MV-4-11 (cell line): ENCODE measurements around the gene GRIN2C.

Experiments
- DNase-seq: peaks from one replicate; lab custom pipeline; 2025; lab: John Stamatoyannopoulos, UW

GRIN2C gene

DNA sequence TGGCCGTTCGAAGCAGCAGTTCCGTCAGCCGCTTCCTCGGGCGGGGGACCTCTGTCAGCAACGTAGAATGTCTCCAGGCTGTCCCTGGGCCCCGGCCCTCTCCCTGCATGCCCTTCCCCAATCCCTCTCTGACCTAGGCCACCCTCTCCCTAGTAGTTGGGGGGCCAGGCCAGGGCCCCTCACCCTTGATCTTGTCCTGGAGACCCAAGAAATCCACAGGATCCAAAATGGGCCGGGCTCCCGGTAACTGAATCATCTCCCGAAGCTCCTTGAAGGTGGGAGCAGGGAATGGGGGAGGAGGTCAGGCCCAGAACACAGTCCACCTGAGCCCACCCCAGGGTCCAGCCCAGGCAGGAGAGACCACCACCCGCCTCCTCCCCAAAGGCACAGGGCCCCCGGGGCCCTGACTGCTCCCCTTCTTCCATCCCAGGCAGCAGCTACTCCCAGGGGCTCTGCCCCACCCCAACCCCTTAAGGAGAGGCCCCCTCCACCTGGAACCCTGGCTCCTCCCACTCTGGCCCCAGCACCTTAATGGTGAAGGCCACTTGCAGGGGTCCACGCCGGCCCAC is 4.7 kb upstream of the GRIN2C start:
- no peak for DNase-seq

DNA sequence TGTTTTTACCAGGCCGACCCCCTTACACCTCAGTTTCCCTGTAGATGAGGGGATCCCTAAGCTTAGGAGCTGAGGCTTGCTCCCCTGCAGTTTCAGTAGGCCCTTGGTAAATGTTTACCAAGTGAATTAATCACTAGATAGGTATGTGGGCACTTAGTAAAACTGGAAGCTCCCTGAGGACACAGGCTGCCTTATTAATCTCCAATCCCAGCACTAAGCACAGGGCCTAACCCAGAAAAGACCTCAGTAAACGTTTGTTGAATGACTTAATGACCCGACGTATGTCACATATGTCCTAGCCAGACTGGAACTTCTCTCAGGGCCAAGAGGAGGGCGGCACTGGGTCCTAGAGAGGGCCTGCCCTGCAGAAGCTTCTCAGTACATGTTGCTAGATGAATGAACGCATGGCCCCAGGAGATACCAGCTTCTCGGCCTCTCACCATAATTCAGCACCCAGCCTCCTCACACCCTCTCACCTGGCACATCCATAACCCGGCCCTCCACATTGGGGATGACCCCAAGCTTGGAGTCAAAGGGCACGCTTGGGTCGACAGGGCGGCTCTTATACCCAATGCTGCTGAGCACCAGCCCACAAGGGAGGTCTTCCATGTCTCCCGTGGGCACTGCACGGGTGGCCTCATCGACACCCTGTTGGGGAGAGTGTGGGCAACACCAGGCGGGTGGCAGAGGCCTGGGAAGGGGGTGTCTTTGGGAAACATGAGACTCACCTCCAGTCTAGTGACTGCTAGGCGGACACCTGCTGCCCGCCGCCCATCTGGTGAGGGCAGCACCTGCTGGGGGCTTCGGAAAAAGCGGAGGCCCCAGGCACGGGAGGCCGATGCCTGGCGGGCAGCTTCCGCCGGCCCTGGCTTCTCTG is 4.0 kb upstream of the GRIN2C start:
- DNase-seq: no peak

DNA sequence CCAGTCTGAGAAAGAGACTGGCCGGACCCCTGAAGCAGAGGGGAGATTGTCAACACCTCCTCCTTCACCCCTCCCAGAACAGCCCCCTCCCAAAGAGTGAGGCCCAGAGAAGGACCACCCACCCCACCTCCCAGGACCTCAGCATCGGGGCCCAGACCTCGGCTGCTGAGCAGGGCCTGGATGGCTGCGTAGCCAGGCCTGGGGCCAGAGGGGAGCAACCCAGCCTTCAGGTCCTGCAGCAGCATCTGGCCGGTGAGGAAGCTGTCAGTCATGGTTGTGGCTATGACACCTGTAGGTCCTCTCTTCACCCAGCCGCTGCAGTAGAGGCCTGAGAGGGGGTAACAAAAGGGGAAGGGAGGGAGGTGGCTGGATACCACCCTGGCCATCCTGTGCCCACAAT is 3.2 kb upstream of the GRIN2C start:
- no peak for DNase-seq

DNA sequence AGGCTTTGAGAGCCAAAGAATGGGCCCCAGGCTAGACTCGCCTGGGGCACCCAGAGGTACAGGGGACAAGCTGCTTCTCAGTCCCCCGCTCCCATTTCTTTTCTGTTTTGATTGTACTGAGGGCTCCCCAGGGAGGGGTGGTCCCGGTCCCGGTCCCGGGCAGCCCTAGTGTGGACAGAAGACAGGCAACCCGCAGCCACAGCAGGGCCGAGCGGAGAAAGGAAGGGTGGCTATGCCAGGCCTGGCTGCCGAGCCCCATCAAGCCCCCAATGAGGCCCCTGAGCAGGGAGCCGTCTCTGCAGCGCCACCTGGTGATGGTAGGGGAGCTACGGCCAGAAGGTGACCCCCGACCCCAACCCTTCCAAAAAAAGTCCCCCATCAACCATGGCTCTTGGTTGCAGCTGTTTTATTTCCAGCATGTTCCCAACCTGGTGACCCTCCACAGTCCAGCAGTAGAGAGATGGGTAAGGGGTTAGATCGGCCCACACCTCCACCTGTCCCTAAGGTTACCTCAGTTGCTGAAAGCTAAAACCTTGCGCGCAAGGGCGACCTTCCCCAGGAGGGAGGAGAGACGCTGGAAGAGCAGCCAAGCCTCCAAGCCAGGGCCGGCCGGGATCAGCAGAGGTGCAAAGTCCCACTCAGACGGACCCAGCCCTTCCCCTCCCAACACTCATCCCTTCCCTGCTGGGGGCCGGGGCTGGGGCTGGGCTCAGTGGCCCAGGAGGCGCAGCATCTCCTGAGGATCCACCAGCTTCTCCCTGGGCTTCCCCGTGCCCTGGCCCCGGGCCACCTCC is 2.6 kb upstream of the GRIN2C start:
- no peak for DNase-seq

DNA sequence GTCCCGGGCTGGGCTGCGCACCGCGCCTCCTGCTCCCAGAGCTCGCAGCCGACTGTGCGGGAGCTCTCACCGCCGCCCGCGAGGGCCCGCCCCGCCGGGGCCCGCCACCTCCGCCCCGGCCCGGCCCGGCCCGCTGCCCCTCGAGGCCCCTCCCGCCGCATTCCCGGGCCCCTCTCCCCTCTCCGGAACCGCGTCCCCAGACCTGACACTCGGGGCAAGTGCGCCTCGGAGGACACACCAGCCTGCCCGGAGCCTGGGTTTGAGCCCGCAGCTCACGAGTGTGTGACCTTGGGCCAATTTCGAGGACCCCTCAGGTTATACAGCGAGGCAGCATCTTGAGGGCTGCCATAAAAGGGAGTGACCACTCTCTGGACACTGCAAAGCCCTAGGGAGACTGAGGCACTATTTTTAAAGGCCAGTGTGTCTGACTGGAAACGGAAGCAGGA is 2.0 kb upstream of the GRIN2C start:
- no peak for DNase-seq

DNA sequence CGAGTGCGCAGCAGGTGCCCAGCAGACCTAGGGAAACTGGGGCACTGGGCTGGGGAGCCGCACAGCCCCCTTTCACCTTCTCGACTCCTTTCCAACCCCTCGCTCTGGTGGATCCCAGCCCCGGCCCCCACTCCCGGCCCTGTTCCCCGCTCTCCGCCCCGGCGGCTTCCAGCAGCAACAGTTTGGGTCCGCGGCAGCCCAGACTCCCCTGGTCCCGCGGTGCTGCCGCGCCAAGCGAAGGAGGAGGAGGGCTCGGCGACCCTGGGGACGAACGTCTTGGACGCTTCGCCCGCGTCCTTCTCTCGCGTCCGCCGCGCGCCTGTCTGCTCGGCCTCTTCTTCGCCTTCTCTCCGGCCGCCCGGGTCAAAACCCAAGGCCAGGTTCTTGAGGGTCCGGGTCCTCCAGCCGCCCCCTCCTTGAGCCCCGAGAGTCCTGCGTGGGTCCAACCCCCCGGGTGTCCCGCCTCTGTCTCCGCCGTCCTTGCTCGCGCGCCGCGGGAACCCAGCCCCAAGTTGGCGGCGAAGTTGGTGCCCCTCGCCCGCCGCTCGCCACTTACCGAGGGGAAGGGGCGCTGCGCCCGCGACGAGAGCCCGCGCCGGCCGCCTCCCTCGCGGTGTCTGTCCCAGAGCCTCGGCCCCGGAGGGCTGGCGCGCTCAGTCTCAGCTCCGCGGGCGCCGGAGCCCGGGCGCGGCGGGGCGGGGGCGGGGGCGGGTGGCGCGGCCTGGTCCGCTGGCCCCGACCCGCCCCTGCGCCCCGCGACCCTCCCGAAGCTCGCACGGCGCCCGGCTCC is 1.4 kb upstream of the GRIN2C start:
- DNase-seq: no peak

DNA sequence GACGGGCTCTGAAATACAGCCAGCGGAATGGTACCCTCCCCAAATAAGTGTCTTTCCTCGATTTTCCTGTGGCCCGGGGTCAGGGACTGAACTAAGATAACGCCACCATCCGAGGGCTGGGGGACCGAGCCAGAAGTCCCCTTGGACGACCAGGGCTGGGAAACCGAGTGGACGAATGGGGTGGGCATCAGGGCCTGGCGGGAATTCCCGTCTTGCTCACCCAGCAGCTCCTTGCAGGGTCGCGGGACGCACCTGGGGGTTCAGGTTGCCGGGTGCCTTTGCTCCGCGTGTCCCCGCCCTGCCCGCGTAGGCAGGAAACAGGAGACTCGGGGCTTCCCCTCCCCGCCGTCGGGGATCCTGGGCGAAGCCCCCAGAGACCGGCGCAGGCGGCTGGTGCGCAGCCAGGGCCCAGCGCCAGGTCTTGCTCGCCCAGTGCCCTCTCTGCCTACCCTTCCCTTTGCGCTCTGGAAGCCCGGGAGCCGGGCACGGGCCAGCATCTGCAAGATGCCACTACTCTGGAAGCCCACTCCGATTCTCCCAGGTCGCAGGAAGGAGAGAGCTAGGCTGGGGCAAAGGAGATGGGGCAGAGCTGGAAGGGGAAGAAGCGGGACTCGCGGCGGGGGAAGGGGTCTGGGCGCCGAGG is 665 bp upstream of the GRIN2C start:
- no peak for DNase-seq

DNA sequence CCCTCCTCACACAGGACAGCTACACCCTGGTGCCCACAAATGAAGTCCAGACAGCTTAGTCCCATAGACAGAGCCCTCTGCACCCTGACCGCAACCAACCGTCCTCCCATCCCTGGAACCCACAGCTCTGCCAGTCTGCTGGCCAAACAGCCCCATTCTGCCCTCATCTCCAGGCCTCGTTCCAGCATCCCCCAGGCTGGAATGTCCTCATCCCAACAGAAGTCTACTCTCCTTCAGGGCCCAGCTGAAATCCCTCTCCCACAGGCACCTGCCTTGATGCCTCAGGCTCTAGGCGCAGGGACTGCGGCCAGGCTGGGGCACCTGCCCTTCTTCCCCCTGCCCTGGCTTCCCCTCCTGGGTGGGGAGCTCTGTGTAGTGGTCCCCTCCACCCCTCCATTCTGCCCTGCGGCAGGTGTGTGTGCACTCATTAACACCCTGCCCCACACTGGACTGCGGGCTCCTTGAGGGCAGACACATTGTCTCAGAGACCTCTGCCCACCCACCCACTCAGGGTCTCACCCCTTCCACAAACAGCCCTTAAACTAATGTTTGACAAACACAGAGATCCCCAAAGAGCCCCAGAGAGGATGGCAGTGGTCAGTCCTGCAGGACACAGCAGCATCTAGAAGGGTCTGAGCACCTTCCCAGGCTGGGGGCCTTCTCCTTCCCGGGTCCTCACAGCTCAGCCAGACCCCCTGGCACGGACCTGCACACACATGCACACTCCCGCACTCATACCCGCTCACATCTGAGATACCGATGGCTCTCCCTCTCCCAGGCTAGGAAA is 820 bp downstream of the GRIN2C start:
- no peak for DNase-seq

DNA sequence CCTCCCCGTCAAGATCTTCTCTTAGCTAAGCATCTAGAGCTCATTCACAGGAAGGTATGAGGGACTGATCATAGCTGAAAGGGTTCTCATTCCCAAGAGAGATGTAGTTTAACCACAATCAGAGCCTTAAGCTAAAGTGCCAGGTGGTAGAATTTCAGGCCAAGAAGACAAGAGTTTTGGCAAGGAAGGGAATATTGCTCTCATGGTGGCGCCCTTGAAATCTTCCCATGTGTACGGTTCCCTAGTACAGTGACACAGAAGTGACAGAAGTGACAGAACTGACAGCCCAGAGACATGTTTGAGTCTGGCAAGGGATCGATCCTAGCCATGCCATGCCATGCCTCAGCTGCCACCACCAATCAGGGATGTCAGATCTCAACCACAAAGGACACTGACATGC is 2.5 kb downstream of the GRIN2C start:
- DNase-seq: no peak

DNA sequence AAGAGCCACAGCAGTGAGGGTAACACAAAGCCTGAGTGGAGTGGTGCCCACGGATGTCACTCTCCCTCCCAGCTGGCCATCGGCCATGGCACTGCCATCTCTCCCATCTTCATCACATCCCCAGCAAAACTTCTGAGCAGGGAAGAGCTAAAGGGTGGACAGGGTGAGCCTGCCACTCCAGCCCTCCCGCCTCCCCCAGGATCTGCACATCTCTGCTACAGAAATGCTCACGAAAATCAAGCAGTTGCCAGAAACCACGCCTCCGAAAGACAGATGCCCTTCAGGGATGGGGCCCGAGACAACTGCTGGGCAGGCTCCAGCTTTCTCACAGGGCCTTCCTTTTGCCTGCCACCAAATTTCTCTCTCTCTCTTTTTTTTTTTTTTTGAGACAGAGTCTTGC is 3.6 kb downstream of the GRIN2C start:
- DNase-seq: no peak

DNA sequence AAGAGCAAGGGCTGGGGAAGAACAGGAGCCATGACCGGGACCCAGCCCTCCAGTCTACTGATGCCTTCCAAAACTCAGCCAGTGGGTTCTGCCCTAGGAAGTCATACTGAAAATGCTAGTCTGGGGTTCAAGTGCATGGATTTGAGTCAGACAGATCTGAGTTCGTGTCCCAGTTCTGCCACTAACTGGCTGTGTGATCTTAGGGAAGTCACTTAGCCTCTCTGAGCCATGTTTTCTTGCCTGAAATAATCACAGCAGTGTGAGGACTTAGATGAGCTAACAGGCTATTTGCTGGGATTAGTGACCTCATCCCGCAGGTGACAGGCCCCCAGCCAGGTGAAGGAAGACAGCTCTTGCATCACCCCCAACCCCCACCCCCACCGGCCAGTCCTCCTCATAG is 4.4 kb downstream of the GRIN2C start:
- DNase-seq: no peak

DNA sequence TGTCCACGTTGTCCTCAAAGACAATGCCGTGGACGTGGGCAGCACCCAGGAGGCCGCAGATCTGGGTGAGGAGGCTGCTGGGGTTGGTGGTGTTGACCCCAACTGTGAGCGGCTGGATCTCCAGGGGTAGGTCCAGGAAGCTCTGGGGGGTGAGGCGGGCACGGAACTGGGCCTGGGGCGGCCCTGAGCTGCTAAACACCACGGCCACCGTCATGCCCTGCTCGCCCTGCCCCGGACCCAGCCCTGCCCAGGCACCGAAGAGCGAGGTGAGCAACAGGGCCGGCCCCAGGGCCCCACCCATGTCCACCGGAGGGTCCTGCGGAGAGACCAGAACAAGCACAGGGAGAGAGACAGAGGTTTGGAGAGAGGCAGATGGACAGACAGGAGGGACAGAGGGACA is 4.9 kb downstream of the GRIN2C start:
- no peak for DNase-seq

DNA sequence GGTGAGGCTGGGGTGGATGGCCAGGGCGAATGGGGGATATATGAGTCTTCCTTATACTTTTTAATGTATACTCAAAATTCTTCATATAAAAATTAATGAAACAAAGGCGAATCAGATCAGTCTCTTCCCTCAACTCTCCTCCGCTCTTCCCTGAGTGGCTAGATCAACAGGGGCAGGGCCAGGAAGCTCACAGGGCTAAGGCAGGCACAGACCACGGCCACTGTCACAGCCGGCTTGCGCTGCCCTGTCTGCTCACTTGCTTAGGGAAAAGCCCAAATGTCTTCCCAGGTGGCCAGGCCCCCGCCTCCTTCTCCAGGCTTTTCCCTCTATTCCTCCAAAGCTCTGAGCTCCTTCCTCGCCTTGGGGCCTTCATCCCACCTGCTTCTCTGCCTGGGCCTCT is 6.0 kb downstream of the GRIN2C start:
- no peak for DNase-seq

DNA sequence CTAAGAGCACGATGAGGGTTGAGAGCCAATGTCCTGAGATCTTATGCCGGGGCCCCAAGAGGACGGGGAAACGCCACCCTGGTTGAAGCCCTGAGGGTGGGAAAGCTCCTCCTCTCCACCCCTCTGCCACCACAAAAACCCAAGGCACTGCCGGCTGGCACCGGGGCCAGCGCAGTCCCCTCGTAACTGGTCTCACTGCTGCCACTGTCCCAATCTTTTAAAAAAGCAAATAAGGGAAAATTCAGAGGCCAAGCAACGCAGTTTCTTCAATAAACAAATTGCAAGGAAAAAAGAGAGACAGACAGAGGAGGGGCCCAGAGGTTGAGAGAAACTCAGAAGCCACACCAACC is 6.7 kb downstream of the GRIN2C start:
- no peak for DNase-seq

DNA sequence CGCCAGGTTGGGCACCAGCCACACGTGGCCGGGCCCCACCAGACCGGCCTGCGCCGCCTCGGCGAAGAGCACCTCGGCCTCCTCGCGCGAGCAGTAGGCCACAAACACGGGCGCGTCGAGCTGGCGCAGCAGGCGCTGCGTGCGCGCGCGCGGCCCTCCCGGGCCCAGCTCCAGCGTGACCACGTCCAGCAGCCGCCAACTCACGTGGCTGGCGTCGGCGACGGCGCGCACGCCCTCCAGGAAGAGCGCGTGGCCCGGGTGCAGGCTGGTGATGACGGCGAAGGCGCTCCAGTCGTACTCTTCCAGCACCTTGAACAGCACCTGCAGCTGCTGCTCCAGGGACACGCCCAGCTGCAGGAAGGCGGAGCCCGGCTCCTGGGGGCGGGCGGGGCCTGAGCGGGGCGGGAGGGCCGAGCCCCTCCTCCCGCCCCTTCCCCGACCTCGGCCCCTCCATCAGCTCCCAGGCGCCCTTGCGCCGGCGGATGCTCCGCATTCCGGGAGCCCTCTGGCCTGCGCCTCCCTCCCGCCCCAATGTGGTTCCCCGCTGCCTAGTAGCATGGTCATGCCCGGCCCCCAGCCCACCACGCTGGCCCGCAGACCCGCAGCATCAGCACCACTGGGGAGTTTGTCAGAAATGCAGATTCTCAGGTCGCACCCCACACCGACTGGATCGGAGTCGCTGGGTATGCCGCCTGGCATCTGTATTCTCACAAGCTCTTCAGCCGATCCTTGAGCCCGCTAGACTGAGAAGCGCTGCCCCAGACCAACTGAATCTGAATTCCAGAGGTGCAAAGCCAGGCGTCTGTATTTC is 7.2 kb downstream of the GRIN2C start:
- no peak for DNase-seq

DNA sequence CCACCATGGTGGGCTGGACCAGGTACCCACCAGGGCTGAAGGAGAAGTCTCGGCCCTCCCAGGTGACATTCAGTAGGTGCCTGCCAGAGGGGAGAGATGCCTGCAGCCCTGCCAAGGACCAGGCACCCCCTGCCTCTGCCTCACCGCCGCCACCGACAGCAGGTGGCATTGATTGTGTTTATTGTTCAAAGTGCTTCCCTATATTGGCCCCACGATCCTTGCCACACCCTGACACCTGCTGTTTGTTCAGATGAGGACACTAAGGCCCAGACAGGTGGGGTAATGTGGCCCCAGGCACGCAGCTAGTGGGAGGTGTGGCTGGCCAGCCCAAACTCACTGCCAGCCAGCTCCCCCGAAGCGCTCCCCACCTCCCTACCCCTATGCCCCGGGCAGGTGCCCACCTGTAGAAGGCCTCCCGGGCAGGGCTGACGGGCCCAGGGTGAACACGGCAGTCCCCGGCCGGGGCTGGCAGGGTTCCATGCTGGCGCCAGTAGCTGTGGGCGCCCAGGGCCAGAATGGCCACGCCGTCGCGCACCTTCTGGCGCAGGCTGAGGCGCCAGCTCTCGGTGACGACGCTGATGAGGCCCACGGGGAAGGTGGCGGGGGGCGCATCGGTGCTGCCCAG is 8.0 kb downstream of the GRIN2C start:
- no peak for DNase-seq

DNA sequence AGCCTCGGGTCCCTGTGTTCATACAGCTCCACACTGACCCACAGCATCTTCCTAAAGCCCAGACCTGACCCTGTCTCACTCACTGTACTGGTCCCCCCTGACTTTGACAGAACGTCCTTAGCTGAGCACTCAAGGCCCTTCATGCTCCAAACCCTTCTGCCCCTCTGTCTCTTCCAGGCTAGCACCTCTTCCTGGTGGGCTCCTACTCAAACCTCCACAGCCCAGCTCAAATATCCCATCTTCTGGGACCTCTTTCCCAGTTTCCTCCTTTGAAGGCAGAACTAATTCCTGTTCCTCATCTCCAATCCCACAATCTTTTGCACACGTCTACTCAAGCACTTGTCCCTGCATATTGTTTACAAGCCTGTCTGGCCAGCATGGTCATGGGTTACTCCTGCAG is 8.8 kb downstream of the GRIN2C start:
- DNase-seq: no peak

DNA sequence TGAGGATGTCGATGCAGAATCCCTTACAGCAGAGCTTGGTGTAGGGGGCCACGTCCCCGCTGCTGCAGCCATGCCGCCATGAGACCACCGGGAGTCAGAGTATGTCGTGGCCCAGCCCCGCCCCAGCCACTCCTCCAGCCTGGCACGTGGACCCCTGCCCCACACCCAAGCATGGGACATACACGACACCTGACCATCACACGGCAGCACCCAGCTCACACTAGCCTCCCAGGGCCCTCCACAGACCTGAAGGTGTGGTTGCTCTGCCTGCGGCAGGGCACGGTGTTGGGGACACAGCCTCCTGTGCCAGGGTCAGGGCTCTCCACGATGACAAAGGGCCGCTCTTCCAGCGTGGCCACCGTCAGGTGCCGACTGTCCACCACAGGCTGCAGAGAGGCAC is 9.4 kb downstream of the GRIN2C start:
- no peak for DNase-seq

DNA sequence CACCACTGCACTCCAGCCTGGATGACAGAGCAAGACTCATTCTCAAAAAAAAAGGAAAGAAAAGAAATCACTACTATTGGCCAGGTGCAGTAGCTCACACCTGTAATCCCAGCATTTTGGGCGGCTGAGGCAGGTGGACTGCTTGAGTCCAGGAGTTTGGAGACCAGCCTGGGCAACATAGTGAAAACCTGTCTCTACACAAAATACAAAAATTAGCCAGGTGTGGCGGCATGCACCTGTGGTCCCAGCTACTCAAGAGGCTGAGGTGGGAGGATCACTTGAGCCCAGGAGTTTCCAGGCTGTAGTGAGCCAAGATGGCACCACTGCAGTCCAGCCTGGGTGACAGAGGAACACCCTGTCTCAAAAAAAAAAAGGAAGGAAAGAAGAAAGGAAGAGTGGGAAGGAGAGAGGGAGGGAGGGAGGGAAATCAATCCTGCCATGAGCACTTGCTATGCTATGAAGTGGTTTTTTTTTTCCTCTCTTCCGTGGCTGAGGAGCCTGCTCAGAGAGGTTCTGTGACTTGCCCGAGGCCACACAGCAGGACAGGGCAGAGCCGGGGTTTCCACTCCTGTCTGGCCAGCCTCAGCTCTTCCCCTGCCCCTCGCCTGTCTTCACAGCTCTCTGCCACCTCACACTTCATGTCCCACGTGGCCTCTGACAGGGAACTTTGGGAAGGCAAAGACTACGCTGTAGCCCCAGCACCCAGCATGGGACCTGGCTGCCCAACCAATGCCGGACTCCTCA is 10.9 kb downstream of the GRIN2C start:
- DNase-seq: no peak
